ENCODE results near the gene COA3. TPM values are rescaled to one million over a fixed set of nuclear protein-coding genes. Genes with fewer than 3 reads are reported as not detected.

The COA3 gene, protein sequence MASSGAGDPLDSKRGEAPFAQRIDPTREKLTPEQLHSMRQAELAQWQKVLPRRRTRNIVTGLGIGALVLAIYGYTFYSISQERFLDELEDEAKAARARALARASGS
- total RNA-seq (2021): 74.2 and 76.9 TPM in 2 replicates
- long read RNA-seq, transcript COA3-201 (2 exons, 771 nt): major isoform, 73 of 74 reads
- long read RNA-seq, partial matches to known transcripts: 0 of 74 reads
- long read RNA-seq, other reads (novel, unspliced or antisense): 1 of 74 reads

DNA sequence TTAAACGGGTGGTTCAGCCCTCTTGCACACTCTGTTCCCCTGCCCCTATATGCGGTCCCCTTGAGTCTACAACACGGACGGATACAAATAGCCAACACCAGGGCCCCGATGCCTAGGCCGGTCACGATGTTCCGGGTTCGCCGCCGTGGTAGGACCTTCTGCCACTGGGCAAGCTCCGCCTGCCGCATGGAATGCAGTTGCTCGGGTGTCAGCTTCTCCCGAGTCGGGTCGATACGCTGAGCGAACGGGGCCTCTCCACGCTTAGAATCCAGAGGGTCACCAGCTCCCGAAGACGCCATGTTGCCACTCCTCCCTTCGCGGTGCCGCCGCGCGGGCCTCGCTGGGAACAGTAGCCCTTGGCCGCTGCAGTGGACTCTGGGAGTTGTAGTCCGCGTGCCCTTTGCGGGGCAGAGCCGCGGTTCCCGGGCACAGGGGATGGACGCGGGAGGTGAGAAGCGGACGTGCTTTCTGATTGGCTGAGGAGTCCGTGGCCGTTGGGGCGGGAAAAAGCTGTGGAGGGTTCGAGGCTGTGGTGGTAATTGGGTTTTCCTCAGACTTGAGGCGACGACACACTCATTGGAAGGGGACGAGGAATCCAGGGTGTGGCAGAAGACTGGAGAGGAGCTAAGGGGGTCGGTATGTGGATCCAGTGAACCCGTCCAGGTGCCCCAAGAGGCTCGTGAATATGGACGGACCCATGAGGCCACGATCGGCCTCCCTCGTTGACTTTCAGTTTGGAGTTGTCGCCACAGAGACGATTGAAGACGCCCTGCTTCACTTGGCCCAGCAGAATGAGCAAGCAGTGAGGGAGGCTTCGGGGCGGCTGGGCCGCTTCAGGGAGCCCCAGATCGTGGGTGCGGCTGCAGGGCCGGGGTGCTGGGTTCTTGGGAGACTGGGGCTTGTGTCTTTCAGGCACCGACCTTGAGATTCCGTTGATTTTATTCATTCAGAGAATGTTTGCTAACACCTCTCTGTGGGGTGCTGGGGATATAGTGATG lies at the start of gene COA3, which contains the start of gene CNTD1:
TSS of gene COA3 (minus strand) at position 322 of the 998 bp plus-strand sequence. CDS start at position 299, 23 bp downstream.
TSS of gene CNTD1 (plus strand) at position 479 of the 998 bp plus-strand sequence. CDS start at position 686, 207 bp downstream.
- Histone ChIP-seq H3K4me1 (ENCODE audit: insufficient read depth, low read length) (no peaks in the 10 kb centered on the region; the same call in 1 of the 2 replicates), H3K23ac (ENCODE audit: insufficient read length, low read depth, low read length) (no peak within 1 kb of the TSS), H3K4ac (ENCODE audit: low read depth, low read length) (no peak within 1 kb of the TSS), H3K79me2 (ENCODE audit: insufficient read depth, low read length) (no peaks in the 10 kb centered on the region), H4K20me1 (ENCODE audit: control insufficient read depth, insufficient read depth, insufficient read length) (no peaks in the 10 kb centered on the region), H3K14ac (ENCODE audit: insufficient read depth, low read length) (peak within 1 kb of the TSS; percentile 9; the same call in 1 of the 2 replicates), H2AK5ac (ENCODE audit: insufficient read length, low read length) (no peak within 1 kb of the TSS), H3K27ac (ENCODE audit: insufficient read length, low read depth, low read length) (no peak within 1 kb of the TSS), H3K18ac (ENCODE audit: insufficient read length, low read depth, low read length) (peak within 1 kb of the TSS; percentile 59), H3K23me2 (ENCODE audit: insufficient read length, low read depth, low read length, poor library complexity, severe bottlenecking) (no peaks in the 10 kb centered on the region), H2AFZ (ENCODE audit: low read length) (no peak within 1 kb of the TSS), H3K56ac (ENCODE audit: insufficient read length, low read depth, low read length) (no peak within 1 kb of the TSS), H2BK120ac (ENCODE audit: low read depth, low read length, poor library complexity, severe bottlenecking) (no peak within 1 kb of the TSS), H2BK15ac (ENCODE audit: low read depth, low read length) (no peak within 1 kb of the TSS), H3K79me1 (ENCODE audit: insufficient read depth, low read depth, low read length, poor library complexity, severe bottlenecking) (no peaks in the 10 kb centered on the region), H2BK5ac (ENCODE audit: insufficient read length, low read length) (no peak within 1 kb of the TSS), H3K27me3 (ENCODE audit: insufficient read depth, low read length) (no peaks in the 10 kb centered on the region), H2BK20ac (ENCODE audit: low read depth, low read length, poor library complexity, severe bottlenecking) (no peak within 1 kb of the TSS), H4K91ac (ENCODE audit: insufficient read length, low read depth, low read length) (no peak within 1 kb of the TSS), H3K9ac (ENCODE audit: extremely low read depth, insufficient read length, low read length) (peak within 1 kb of the TSS; percentile 86), H3T11ph (ENCODE audit: low read length) (no peak within 1 kb of the TSS), H2BK12ac (ENCODE audit: insufficient read length, low read depth, low read length) (no peak within 1 kb of the TSS), H3K9me3 (ENCODE audit: control insufficient read depth, low read depth, low read length) (no peaks in the 10 kb centered on the region), H3K4me2 (ENCODE audit: insufficient read depth, insufficient read length, low read length) (peak within 1 kb of the TSS; percentile 70), H4K5ac (ENCODE audit: insufficient read length, low read depth, low read length) (no peak within 1 kb of the TSS), H4K8ac (replicated peaks; ENCODE audit: insufficient read length, low read depth, low read length) (no peak within 1 kb of the TSS)
- peak; percentile 96 for DNase-seq
- peaks cover 5 to 8% of the 10 kb centered on the region in 2 experiments for H3K9me3 Mint-ChIP-seq
- peak within 1 kb of the TSS in 2 of 3 experiments; percentile 52 to 83; a peak in 4 of 7 replicates for H3K27ac Mint-ChIP-seq
- H3K36me3 Mint-ChIP-seq (ENCODE audit: insufficient read depth in 1 of 3, low read depth in 3 of 3): peaks cover 5 to 24% (median 20%) of the 10 kb centered on the region in 3 experiments; a peak in 6 of 7 replicates
- peaks cover 6 to 7% of the 10 kb centered on the region in 2 experiments for H3K4me1 Mint-ChIP-seq
- TF ChIP-seq, protein P1, sequence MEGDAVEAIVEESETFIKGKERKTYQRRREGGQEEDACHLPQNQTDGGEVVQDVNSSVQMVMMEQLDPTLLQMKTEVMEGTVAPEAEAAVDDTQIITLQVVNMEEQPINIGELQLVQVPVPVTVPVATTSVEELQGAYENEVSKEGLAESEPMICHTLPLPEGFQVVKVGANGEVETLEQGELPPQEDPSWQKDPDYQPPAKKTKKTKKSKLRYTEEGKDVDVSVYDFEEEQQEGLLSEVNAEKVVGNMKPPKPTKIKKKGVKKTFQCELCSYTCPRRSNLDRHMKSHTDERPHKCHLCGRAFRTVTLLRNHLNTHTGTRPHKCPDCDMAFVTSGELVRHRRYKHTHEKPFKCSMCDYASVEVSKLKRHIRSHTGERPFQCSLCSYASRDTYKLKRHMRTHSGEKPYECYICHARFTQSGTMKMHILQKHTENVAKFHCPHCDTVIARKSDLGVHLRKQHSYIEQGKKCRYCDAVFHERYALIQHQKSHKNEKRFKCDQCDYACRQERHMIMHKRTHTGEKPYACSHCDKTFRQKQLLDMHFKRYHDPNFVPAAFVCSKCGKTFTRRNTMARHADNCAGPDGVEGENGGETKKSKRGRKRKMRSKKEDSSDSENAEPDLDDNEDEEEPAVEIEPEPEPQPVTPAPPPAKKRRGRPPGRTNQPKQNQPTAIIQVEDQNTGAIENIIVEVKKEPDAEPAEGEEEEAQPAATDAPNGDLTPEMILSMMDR (conservative IDR thresholded peaks at IDR 0.05): 0 out of 3 replicates have a peak, but pooled peaks have one; percentile 10
- peaks cover 30% of the 10 kb centered on the region for H3K27me3 Mint-ChIP-seq (ENCODE audit: low read depth)
- whole genome bisulfite sequencing (ENCODE audit: extremely low coverage, insufficient read length, low lambda C conversion rate): no CpG with 5 or more reads among the region's 66 CpGs
- peak within 1 kb of the TSS; percentile 92 for H3K4me3 Mint-ChIP-seq

Measured in H9 (cell line).